ENCODE data around the gene TUG1.

Gene TUG1

GRCh38 chr22:31019191-31019930 lies 50.3 kb downstream of the TUG1 start:
- no peak for DNase-seq

DNA sequence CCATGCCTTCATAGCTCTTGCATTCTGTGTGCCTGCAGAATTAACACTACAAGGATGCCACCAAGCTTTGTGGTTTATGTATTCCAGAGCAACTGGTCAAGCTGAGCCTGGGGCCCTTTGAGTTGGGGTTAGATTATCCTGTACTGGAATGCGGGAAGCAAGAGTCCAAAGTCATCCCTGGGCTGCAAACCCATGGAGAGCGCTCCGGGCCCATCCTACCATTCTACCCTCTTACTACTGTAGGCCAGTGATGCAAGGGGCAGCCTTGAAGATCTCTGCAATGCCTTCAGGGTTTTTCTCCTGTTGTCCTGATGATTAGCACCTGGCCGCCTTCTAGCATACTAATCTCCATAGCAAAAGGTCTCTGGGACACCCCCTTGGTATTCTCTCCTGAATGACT lies 51.3 kb downstream of the TUG1 start:
- DNase-seq, result no peak

GRCh38 chr22:31022516-31022915 lies 53.5 kb downstream of the TUG1 start:
- DNase-seq, result no peak

Measured in NCI-H510A (cell line).